ENCODE measurements around the gene MRE11. TPM values are rescaled to one million over a fixed set of nuclear protein-coding genes. Genes with fewer than 3 reads are reported as not detected.

The MRE11 gene
- polyA plus RNA-seq, 1 of the 3 experiments (the other 2 are of a cell fraction) = 2.8 TPM

DNA sequence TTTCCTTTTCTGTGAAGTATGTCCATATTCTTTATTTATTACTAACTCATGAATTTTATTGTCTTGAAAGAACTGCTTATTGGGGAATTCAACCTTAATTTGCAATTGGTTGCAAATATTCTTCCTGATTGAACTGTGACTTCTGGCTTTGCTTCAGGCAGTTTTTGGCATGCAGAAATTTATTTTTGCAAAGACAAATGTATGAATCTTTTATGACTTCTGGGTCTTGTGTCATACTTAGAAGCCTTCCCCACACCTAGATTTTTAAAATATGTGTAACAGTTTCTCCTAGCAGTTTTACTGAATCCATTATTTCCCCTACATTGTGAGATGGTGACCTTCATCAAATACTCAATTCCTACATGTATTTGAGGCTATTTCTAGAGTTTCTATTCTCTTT is 12.3 kb downstream of the MRE11 start:
- Histone ChIP-seq H3K4me1 (ENCODE audit: control insufficient read depth in 1 of 2, insufficient read depth in 2 of 2, low read depth in 1 of 2, low read length in 1 of 2) (no peaks in the 10 kb centered on the region; a peak in 1 of 4 replicates), H3K79me2 (ENCODE audit: insufficient read depth) (no peaks in the 10 kb centered on the region), H3K27me3 (ENCODE audit: insufficient read depth) (no peaks in the 10 kb centered on the region), H3K9me3 (no peaks in the 10 kb centered on the region), H3K4me3 (ENCODE audit: low read depth in 2 of 2, low read length in 1 of 2) (no peak overlapping the region), H3K27ac (ENCODE audit: low read depth in 2 of 2, low read length in 1 of 2) (no peak overlapping the region), H3K9ac (no peak overlapping the region), H3K9me2 (no peaks in the 10 kb centered on the region), H3K4me2 (no peak overlapping the region), H3K36me3 (replicated peaks in 1 of 2; ENCODE audit: control insufficient read depth in 1 of 2, insufficient read depth in 2 of 2, low read length in 1 of 2) (peaks cover 46 to 51% of the 10 kb centered on the region in 2 experiments), H4K20me1 (ENCODE audit: insufficient read depth) (no peaks in the 10 kb centered on the region), H3F3A (replicated peaks; ENCODE audit: insufficient read depth) (no peaks in the 10 kb centered on the region), H2AFZ (ENCODE audit: low read depth) (no peak overlapping the region)
- DNase-seq = no peak
- POLR2A ChIA-PET = no interaction called here
- TF ChIP-seq YY1 (IDR thresholded peaks at IDR 0.05; ENCODE audit: low read depth) (no peak), FOXM1 (IDR thresholded peaks at IDR 0.05; ENCODE audit: low read depth) (no peak), TEAD4 (IDR thresholded peaks at IDR 0.05; ENCODE audit: borderline replicate concordance, insufficient read depth) (no peak), EZH2phosphoT487 (IDR thresholded peaks at IDR 0.05; ENCODE audit: borderline replicate concordance, low read depth) (no peak), POLR2AphosphoS5 (IDR thresholded peaks at IDR 0.05; ENCODE audit: low read depth, low read length) (no peak), SMC3 (IDR thresholded peaks at IDR 0.05; ENCODE audit: low read depth, low read length) (no peak), RAD21 (IDR thresholded peaks at IDR 0.05; ENCODE audit: low read length) (no peak), MXI1 (IDR thresholded peaks at IDR 0.05; ENCODE audit: low read depth, low read length) (no peak)
- TF ChIP-seq, protein P1, sequence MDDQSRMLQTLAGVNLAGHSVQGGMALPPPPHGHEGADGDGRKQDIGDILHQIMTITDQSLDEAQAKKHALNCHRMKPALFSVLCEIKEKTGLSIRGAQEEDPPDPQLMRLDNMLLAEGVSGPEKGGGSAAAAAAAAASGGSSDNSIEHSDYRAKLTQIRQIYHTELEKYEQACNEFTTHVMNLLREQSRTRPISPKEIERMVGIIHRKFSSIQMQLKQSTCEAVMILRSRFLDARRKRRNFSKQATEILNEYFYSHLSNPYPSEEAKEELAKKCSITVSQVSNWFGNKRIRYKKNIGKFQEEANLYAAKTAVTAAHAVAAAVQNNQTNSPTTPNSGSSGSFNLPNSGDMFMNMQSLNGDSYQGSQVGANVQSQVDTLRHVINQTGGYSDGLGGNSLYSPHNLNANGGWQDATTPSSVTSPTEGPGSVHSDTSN (IDR thresholded peaks at IDR 0.05) = no peak
- CTCF ChIA-PET = no interaction called here

DNA sequence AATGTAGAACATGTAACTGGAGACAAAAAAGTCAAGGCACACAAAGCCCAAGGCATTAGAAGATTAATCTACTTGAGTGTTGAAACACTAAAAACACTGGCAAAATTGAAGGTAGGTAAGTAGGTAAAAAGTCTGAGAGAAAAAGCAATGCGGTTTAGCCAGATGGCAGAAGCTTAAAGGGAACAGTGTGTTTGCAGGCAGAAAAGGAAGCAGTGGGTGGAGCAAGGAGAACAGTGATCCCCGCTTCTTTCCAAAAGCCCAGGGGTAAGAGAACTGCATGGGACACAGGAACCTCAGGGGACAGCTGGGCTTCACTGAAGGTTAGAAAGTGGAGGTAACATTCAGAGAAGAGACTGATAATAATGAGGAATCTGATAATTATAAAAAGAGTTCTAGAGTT is 16.0 kb downstream of the MRE11 start:
- no peaks in the 10 kb centered on the region for H3F3A ChIP-seq (replicated peaks; ENCODE audit: insufficient read depth)
- no peak overlapping the region for H3K9ac ChIP-seq
- DNase-seq = no peak
- H3K9me2 ChIP-seq = no peaks in the 10 kb centered on the region
- H3K4me2 ChIP-seq = no peak overlapping the region
- peaks cover 25 to 41% of the 10 kb centered on the region in 2 experiments for H3K36me3 ChIP-seq (replicated peaks in 1 of 2; ENCODE audit: control insufficient read depth in 1 of 2, insufficient read depth in 2 of 2, low read length in 1 of 2)
- no peak overlapping the region for H3K4me3 ChIP-seq (ENCODE audit: low read depth in 2 of 2, low read length in 1 of 2)
- H3K27ac ChIP-seq (ENCODE audit: low read depth in 2 of 2, low read length in 1 of 2) = no peak overlapping the region
- no peak overlapping the region for H2AFZ ChIP-seq (ENCODE audit: low read depth)
- 94% methylated on average over 2 of the region's 2 CpGs for WGBS (ENCODE audit: low lambda C conversion rate)
- H3K4me1 ChIP-seq (ENCODE audit: control insufficient read depth in 1 of 2, insufficient read depth in 2 of 2, low read depth in 1 of 2, low read length in 1 of 2) = no peaks in the 10 kb centered on the region; a peak in 1 of 4 replicates
- no peaks in the 10 kb centered on the region for H3K27me3 ChIP-seq (ENCODE audit: insufficient read depth)
- CTCF ChIA-PET = interaction anchor here (0.9 to 1.5 kb wide), 2 partner anchors 28 to 582 kb away, joined by 3 to 4 read pairs; no protein-coding TSS in a partner anchor
- TF ChIP-seq RCOR1 (IDR thresholded peaks at IDR 0.05; ENCODE audit: low read length) (no peak), RFX5 (IDR thresholded peaks at IDR 0.05; ENCODE audit: low read length) (no peak), YY1 (IDR thresholded peaks at IDR 0.05; ENCODE audit: low read depth) (no peak), EP300 (IDR thresholded peaks at IDR 0.05; ENCODE audit: borderline replicate concordance in 1 of 2, low read depth in 1 of 2, low read length in 1 of 2) (no peak), NFIC (IDR thresholded peaks at IDR 0.05; ENCODE audit: borderline replicate concordance) (no peak), MEF2A (IDR thresholded peaks at IDR 0.05; ENCODE audit: borderline replicate concordance, low read depth) (no peak), TEAD4 (IDR thresholded peaks at IDR 0.05; ENCODE audit: borderline replicate concordance, insufficient read depth) (no peak), RXRA (IDR thresholded peaks at IDR 0.05; ENCODE audit: borderline replicate concordance, low read depth) (no peak), FOXJ3 (CRISPR knock-in tag; IDR thresholded peaks at IDR 0.05) (no peak), ELF1 (IDR thresholded peaks at IDR 0.05) (no peak)
- TF ChIP-seq, protein P2, sequence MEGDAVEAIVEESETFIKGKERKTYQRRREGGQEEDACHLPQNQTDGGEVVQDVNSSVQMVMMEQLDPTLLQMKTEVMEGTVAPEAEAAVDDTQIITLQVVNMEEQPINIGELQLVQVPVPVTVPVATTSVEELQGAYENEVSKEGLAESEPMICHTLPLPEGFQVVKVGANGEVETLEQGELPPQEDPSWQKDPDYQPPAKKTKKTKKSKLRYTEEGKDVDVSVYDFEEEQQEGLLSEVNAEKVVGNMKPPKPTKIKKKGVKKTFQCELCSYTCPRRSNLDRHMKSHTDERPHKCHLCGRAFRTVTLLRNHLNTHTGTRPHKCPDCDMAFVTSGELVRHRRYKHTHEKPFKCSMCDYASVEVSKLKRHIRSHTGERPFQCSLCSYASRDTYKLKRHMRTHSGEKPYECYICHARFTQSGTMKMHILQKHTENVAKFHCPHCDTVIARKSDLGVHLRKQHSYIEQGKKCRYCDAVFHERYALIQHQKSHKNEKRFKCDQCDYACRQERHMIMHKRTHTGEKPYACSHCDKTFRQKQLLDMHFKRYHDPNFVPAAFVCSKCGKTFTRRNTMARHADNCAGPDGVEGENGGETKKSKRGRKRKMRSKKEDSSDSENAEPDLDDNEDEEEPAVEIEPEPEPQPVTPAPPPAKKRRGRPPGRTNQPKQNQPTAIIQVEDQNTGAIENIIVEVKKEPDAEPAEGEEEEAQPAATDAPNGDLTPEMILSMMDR (IDR thresholded peaks at IDR 0.05) = no peak
- TF ChIP-seq, protein P1 (IDR thresholded peaks at IDR 0.05) = no peak
- TF ChIP-seq, protein P3, sequence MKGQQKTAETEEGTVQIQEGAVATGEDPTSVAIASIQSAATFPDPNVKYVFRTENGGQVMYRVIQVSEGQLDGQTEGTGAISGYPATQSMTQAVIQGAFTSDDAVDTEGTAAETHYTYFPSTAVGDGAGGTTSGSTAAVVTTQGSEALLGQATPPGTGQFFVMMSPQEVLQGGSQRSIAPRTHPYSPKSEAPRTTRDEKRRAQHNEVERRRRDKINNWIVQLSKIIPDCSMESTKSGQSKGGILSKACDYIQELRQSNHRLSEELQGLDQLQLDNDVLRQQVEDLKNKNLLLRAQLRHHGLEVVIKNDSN (IDR thresholded peaks at IDR 0.05; ENCODE audit: borderline replicate concordance, low read depth) = no peak
- TF ChIP-seq, protein P4, sequence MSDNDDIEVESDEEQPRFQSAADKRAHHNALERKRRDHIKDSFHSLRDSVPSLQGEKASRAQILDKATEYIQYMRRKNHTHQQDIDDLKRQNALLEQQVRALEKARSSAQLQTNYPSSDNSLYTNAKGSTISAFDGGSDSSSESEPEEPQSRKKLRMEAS (IDR thresholded peaks at IDR 0.05; ENCODE audit: low read depth) = no peak
- H4K20me1 ChIP-seq (ENCODE audit: insufficient read depth) = no peaks in the 10 kb centered on the region
- POLR2A ChIA-PET = no interaction called here
- no peaks in the 10 kb centered on the region for H3K79me2 ChIP-seq (ENCODE audit: insufficient read depth)
- no peaks in the 10 kb centered on the region for H3K9me3 ChIP-seq
